Measurements from ENCODE around the gene FAM151B.

The FAM151B gene

GRCh38 chr5:80592105-80592504, 104.2 kb downstream of the FAM151B start:
- no peak for DNase-seq

All from NCI-H1436 (cell line).